ENCODE results near the gene GIT2. TPM values are rescaled to one million over a fixed set of nuclear protein-coding genes. Genes with fewer than 3 reads are reported as not detected.

The GIT2 gene
- total and polyA plus RNA-seq, 7 donors = 10.8 to 29.7 (median 20.3) TPM

DNA sequence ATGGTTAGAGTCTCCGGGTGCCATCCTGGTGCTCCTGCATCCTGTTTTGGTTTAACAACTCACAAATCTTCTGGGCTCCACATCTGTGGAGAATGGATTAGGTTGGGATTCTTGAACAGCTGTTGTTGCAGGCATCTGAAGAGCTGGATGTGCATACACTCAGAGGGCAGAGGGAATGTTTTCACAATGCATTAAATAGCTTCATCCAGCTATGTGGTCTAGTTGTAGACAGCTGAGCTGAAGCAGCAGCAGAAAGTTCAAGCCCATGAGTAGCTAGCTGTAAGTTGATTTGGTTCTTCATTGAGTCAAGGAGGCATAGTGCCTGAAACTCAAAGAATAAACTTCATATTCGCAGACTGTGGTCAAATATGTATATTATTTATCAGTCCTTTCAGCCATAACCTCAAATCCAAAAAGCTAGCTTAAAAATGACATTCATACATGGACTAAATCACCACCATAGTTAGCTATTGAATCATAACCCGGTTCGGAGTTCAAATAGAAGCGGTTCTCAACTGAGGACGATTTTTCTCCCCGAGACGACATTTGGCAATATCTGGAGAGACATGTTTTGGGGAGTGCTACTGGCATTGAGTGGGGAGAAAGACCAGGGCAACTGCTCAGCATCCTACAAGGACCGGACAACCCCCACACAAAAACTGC is 2.2 kb upstream of the GIT2 start:
- DNase-seq (no peak), ATAC-seq (peak in 2 of 4 donors; percentile 0 to 1)
- TF ChIP-seq, protein P1, sequence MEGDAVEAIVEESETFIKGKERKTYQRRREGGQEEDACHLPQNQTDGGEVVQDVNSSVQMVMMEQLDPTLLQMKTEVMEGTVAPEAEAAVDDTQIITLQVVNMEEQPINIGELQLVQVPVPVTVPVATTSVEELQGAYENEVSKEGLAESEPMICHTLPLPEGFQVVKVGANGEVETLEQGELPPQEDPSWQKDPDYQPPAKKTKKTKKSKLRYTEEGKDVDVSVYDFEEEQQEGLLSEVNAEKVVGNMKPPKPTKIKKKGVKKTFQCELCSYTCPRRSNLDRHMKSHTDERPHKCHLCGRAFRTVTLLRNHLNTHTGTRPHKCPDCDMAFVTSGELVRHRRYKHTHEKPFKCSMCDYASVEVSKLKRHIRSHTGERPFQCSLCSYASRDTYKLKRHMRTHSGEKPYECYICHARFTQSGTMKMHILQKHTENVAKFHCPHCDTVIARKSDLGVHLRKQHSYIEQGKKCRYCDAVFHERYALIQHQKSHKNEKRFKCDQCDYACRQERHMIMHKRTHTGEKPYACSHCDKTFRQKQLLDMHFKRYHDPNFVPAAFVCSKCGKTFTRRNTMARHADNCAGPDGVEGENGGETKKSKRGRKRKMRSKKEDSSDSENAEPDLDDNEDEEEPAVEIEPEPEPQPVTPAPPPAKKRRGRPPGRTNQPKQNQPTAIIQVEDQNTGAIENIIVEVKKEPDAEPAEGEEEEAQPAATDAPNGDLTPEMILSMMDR (IDR thresholded peaks at IDR 0.05) = no peak
- Histone ChIP-seq H3K27me3 (ENCODE audit: insufficient read depth in 3 of 3, low read length in 2 of 3) (no peaks in the 10 kb centered on the region), H3K27ac (peak overlapping the region; percentile 90), H3K4me1 (peaks cover 47% of the 10 kb centered on the region), H3K4me3 (peak overlapping the region; percentile 93), H3K9me3 (no peaks in the 10 kb centered on the region), H3K36me3 (ENCODE audit: insufficient read depth in 1 of 2, low read depth in 1 of 2) (peaks cover 0 to 3% of the 10 kb centered on the region in 2 donors)
- intact Hi-C loops (cut with DNase I) = loop anchor here in 1 of 2 donors (5.0 kb wide), 1 partner anchor 46 kb away; no protein-coding TSS in a partner anchor
- WGBS, 3 donors = 19 to 34% (median 23%) methylated on average over 9 of the region's 9 CpGs

DNA sequence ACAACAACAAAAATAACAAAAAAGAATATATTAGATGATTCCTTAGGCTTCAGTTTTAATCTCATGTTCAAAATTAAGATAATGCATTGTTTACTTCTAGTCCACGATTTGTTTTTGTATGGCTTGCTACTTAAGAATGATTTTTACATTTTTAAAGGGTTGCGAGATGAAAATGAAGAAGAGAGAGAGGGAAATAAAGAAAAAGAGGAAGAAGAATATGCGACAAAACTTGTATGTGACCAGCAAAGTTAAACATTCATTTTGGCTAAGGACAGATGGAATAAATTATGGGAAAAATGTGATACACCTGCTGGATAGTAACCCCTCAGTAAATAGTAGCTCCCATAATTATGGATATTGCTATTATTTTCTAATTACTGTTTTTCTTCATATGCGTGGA is 1.2 kb upstream of the GIT2 start:
- no peak overlapping the region for H3K27ac ChIP-seq
- 68 to 79% (median 72%) methylated on average over 4 of the region's 4 CpGs for WGBS, 3 donors
- peaks cover 44% of the 10 kb centered on the region for H3K4me1 ChIP-seq
- H3K4me3 ChIP-seq = no peak overlapping the region
- no peak for ATAC-seq
- TF ChIP-seq, protein P1 (IDR thresholded peaks at IDR 0.05) = no peak
- DNase-seq = no peak
- H3K27me3 ChIP-seq (ENCODE audit: insufficient read depth in 3 of 3, low read length in 2 of 3) = no peaks in the 10 kb centered on the region
- no peaks in the 10 kb centered on the region for H3K9me3 ChIP-seq
- H3K36me3 ChIP-seq (ENCODE audit: insufficient read depth in 1 of 2, low read depth in 1 of 2) = peaks cover 0 to 3% of the 10 kb centered on the region in 2 donors
- intact Hi-C loops (cut with DNase I) = loop anchor here in 1 of 2 donors (5.0 kb wide), 1 partner anchor 45 kb away; no protein-coding TSS in a partner anchor

DNA sequence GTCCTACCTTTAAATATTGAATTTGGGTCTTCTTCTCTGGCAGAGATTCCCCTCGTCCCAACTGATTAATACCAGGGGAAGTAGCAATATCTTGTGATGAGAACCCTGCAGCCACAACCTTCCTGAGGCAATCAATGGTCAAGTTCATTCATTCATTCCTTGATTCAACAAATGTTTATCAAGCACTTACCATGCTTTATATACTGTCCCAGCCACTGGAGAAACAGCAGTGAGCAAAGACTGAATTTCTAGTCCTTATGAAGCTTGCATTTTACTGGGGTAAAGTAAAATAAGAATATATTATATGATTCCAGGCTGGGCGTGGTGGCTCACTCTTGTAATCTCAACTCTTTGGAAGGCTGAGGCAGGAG is 300 bp upstream of the GIT2 start:
- WGBS, 3 donors = 46 to 48% (median 47%) methylated on average over 2 of the region's 2 CpGs
- peak overlapping the region; percentile 87 for H3K27ac ChIP-seq
- peaks cover 38% of the 10 kb centered on the region for H3K4me1 ChIP-seq

DNA sequence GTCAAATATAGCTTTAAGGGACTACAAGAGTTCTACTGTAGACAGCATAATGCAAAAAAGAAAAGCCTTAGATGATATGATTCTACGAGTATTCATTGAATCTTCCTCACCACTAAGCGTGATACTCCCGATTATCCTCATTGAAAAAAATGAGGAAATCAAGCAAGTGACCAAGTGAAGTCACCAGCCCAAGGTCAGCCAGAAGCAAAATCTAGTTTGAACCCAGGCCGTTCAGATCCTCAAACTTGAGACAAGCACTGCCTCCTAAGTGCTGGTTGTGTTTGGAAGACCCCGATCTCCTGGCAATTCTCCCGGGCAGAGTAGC is 845 bp downstream of the GIT2 start:
- Histone ChIP-seq H3K27ac (peak overlapping the region; percentile 87), H3K4me3 (peak overlapping the region; percentile 95), H3K36me3 (ENCODE audit: insufficient read depth in 1 of 2, low read depth in 1 of 2) (peaks cover 0 to 17% of the 10 kb centered on the region in 2 donors), H3K4me1 (peaks cover 32% of the 10 kb centered on the region), H3K9me3 (no peaks in the 10 kb centered on the region), H3K27me3 (ENCODE audit: insufficient read depth in 3 of 3, low read length in 2 of 3) (no peaks in the 10 kb centered on the region)
- ATAC-seq = no peak
- DNase-seq = no peak
- TF ChIP-seq, protein P1 (IDR thresholded peaks at IDR 0.05) = no peak
- intact Hi-C loops (cut with DNase I) = loop anchor here in 1 of 2 donors (5.0 kb wide), 1 partner anchor 43 kb away; no protein-coding TSS in a partner anchor
- WGBS, 3 donors = 1 to 4% (median 1%) methylated on average over 6 of the region's 6 CpGs

More for the DNA sequence above, 300 bp upstream of the GIT2 start:
- TF ChIP-seq, protein P1 (IDR thresholded peaks at IDR 0.05) = no peak
- Histone ChIP-seq H3K9me3 (no peaks in the 10 kb centered on the region), H3K36me3 (ENCODE audit: insufficient read depth in 1 of 2, low read depth in 1 of 2) (peaks cover 0 to 5% of the 10 kb centered on the region in 2 donors), H3K4me3 (peak overlapping the region; percentile 95), H3K27me3 (ENCODE audit: insufficient read depth in 3 of 3, low read length in 2 of 3) (no peaks in the 10 kb centered on the region)
- DNase-seq (no peak), ATAC-seq (no peak)
- intact Hi-C loops (cut with DNase I) = loop anchor here in 1 of 2 donors (5.0 kb wide), 1 partner anchor 44 kb away; no protein-coding TSS in a partner anchor
